Loucy (cell line): ENCODE results near the gene SLC5A4.

Source experiments
- H2AFZ ChIP-seq: fragments of 200-600 bp; sonication (generic); 2 replicates; pipeline ENCODE4 v1.6.0; 2016; ENCODE audit warnings: antibody characterized with exemption, mild to moderate bottlenecking, low read length, moderate library complexity
- H3F3A ChIP-seq: fragments of 200-600 bp; 2 replicates; pipeline ENCODE4 v1.6.0; 2016; ENCODE audit warnings: antibody characterized with exemption, low read depth, mild to moderate bottlenecking
- H3K27me3 ChIP-seq: fragments of 200-600 bp; sonication (generic); 2 replicates; pipeline ENCODE4 v1.6.1; 2014; ENCODE audit warnings: low read length, mild to moderate bottlenecking; ENCODE audit not compliant: insufficient read depth, poor library complexity, severe bottlenecking
- H3K36me3 ChIP-seq: fragments of 200-600 bp; sonication (generic); 2 replicates; pipeline ENCODE4 v1.6.1; 2016; ENCODE audit warnings: low read length; ENCODE audit not compliant: insufficient read depth
- H3K4me1 ChIP-seq: fragments of 200-600 bp; sonication (generic); 2 replicates; pipeline ENCODE4 v1.5.1; 2014; ENCODE audit warnings: low read length, mild to moderate bottlenecking; ENCODE audit not compliant: insufficient read depth, poor library complexity, severe bottlenecking
- H3K4me2 ChIP-seq: fragments of 200-600 bp; sonication (generic); 2 replicates; pipeline ENCODE4 v1.6.0; 2014; ENCODE audit warnings: antibody characterized with exemption, low read length, low read depth, mild to moderate bottlenecking; ENCODE audit not compliant: poor library complexity, severe bottlenecking
- H3K4me3 ChIP-seq: fragments of 200-600 bp; sonication (generic); 2 replicates; pipeline ENCODE4 v1.5.1; 2014; ENCODE audit warnings: low read length, mild to moderate bottlenecking, mixed read lengths; ENCODE audit not compliant: poor library complexity, severe bottlenecking
- H3K79me2 ChIP-seq: fragments of 200-600 bp; sonication (generic); 2 replicates; pipeline ENCODE4 v1.6.1; 2014; ENCODE audit warnings: low read length; ENCODE audit not compliant: insufficient read depth
- H3K9ac ChIP-seq: fragments of 200-600 bp; sonication (generic); 2 replicates; pipeline ENCODE4 v1.6.0; 2014; ENCODE audit warnings: mild to moderate bottlenecking, low read depth, low read length, moderate library complexity; ENCODE audit not compliant: poor library complexity, severe bottlenecking
- H3K9me2 ChIP-seq: fragments of 200-600 bp; sonication (generic); replicated peaks from 2 replicates; pipeline ENCODE4 v1.6.1; 2016; ENCODE audit warnings: low read depth, low read length, mixed read lengths
- H3K9me3 ChIP-seq: fragments of 200-600 bp; sonication (generic); 2 replicates; pipeline ENCODE4 v1.6.1; 2014; ENCODE audit warnings: mild to moderate bottlenecking, antibody characterized with exemption, low read length, low read depth; ENCODE audit not compliant: insufficient read depth
- H4K20me1 ChIP-seq: fragments of 200-600 bp; sonication (generic); 2 replicates; pipeline ENCODE4 v1.6.0; 2014; ENCODE audit warnings: antibody characterized with exemption, low read length, mild to moderate bottlenecking; ENCODE audit not compliant: insufficient read depth, poor library complexity, severe bottlenecking
- EZH2phosphoT487 ChIP-seq: fragments of 200-600 bp; IDR thresholded peaks from 2 replicates; pipeline ENCODE4 v1.6.1; 2018; ENCODE audit warnings: antibody characterized with exemption, mild to moderate bottlenecking, moderate library complexity, borderline replicate concordance
- TF ChIP-seq, protein P1 (sequence below): fragments of 200-600 bp; sonication (generic); conservative IDR thresholded peaks from 2 replicates; pipeline ENCODE4 v1.5.1; 2014; ENCODE audit warnings: mild to moderate bottlenecking, antibody characterized with exemption, low read length

Gene SLC5A4

GRCh38 chr22:32211011-32211410 is 44.1 kb downstream of the SLC5A4 start:
- Histone ChIP-seq H3K27me3 (no peaks in the 10 kb centered on the region), H3K4me1 (no peaks in the 10 kb centered on the region), H4K20me1 (no peaks in the 10 kb centered on the region), H3K9me2 (no peaks in the 10 kb centered on the region), H3K4me3 (no peak overlapping the region), H3K79me2 (no peaks in the 10 kb centered on the region), H3K9ac (no peak overlapping the region), H3K4me2 (no peak overlapping the region), H3K36me3 (no peaks in the 10 kb centered on the region), H2AFZ (no peak overlapping the region), H3K9me3 (no peaks in the 10 kb centered on the region), H3F3A (no peaks in the 10 kb centered on the region)
- TF ChIP-seq, protein P1, sequence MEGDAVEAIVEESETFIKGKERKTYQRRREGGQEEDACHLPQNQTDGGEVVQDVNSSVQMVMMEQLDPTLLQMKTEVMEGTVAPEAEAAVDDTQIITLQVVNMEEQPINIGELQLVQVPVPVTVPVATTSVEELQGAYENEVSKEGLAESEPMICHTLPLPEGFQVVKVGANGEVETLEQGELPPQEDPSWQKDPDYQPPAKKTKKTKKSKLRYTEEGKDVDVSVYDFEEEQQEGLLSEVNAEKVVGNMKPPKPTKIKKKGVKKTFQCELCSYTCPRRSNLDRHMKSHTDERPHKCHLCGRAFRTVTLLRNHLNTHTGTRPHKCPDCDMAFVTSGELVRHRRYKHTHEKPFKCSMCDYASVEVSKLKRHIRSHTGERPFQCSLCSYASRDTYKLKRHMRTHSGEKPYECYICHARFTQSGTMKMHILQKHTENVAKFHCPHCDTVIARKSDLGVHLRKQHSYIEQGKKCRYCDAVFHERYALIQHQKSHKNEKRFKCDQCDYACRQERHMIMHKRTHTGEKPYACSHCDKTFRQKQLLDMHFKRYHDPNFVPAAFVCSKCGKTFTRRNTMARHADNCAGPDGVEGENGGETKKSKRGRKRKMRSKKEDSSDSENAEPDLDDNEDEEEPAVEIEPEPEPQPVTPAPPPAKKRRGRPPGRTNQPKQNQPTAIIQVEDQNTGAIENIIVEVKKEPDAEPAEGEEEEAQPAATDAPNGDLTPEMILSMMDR, result no peak
- no peak for TF ChIP-seq EZH2phosphoT487

DNA sequence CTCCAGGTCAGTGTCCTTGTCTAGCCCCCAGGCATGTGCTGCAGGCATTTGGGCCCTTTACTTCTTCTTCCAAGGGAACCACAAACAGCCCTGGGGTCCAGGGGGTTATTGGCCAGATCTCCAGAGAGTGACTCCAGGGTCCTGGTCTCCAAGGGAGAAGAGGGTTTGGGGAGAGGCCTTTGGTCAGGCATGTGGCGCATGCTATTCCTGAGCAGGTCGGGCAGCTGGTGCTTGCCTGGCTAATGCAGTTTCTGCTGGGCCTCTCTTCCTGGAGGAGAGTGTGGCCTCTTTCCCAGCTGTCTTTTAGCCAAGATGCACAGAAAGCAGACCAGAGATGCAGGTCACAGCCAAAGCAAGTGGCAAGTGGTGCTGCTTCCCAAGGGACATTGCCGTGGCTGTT is 46.5 kb downstream of the SLC5A4 start:
- no peaks in the 10 kb centered on the region for H3K79me2 ChIP-seq
- H3K4me2 ChIP-seq, result no peak overlapping the region
- H2AFZ ChIP-seq, result no peak overlapping the region
- no peaks in the 10 kb centered on the region for H3K4me1 ChIP-seq
- no peak overlapping the region for H3K9ac ChIP-seq
- TF ChIP-seq, protein P1, result no peak
- no peak for TF ChIP-seq EZH2phosphoT487
- H3K9me2 ChIP-seq, result no peaks in the 10 kb centered on the region
- H3F3A ChIP-seq, result no peaks in the 10 kb centered on the region
- no peaks in the 10 kb centered on the region for H3K9me3 ChIP-seq
- no peaks in the 10 kb centered on the region for H3K36me3 ChIP-seq
- H3K4me3 ChIP-seq, result no peak overlapping the region
- H4K20me1 ChIP-seq, result no peaks in the 10 kb centered on the region
- no peaks in the 10 kb centered on the region for H3K27me3 ChIP-seq

DNA sequence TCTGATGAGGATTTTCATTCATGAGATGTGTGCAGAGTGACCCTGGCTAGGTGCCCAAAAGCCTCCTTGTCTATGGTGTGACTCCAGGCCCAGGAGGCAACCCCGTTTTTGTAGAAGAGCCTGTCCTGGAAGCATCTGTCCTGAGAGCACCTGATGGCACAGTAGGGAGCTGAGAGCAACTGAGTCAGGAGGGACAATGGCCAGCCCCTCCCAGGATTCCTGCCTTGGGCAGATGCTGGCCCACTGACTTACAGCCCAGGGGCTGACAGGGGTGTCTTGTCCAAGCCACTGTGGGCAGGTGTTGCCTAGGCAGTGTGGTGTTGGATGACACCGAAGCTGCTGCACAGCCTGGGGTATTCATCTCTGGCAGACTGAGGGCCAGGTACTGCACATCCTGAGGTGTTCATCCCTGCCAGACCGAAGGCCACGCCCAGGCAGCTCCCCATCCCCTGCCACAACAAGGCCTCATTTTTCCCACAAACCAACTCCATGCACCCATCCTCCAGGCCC is 47.1 kb downstream of the SLC5A4 start:
- H3K4me2 ChIP-seq, result no peak overlapping the region
- no peak overlapping the region for H2AFZ ChIP-seq
- H3K9me2 ChIP-seq, result no peaks in the 10 kb centered on the region
- H3K79me2 ChIP-seq, result no peaks in the 10 kb centered on the region
- no peak overlapping the region for H3K4me3 ChIP-seq
- no peaks in the 10 kb centered on the region for H3K36me3 ChIP-seq
- no peaks in the 10 kb centered on the region for H3K4me1 ChIP-seq
- H3F3A ChIP-seq, result no peaks in the 10 kb centered on the region
- TF ChIP-seq, protein P1, result no peak
- no peak for TF ChIP-seq EZH2phosphoT487
- H4K20me1 ChIP-seq, result no peaks in the 10 kb centered on the region
- H3K27me3 ChIP-seq, result no peaks in the 10 kb centered on the region
- no peaks in the 10 kb centered on the region for H3K9me3 ChIP-seq
- no peak overlapping the region for H3K9ac ChIP-seq
